ENCODE results near the gene MEGF10.

GRCh38 chr5:127415034-127415433 is 124.4 kb downstream of the MEGF10 start:
- TF ChIP-seq CTCF (IDR thresholded peaks at IDR 0.05) = no peak
- no peak for TF ChIP-seq POLR2AphosphoS5 (IDR thresholded peaks at IDR 0.05)

All from gastroesophageal sphincter (tissue), 3 donors.